Trophoblast cell (in vitro differentiated cells and primary cell): ENCODE results near the gene KMT2C.

ENCODE experiments used
- DNase-seq, 2 donors: peaks; one replicate each; pipeline ENCODE4 v3.0.0-alpha.2; 2016
- H2AFZ ChIP-seq: 2 replicates; pipeline ENCODE4 v1.6.1; 2013; ENCODE audit warnings: low read length, moderate library complexity, mild to moderate bottlenecking; ENCODE audit not compliant: insufficient read depth, poor library complexity
- H2AK5ac ChIP-seq: 2 replicates; pipeline ENCODE4 v1.6.1; 2013; ENCODE audit warnings: mild to moderate bottlenecking, low read length
- H2BK120ac ChIP-seq: 2 replicates; pipeline ENCODE4 v1.6.1; 2013; ENCODE audit warnings: low read length, mild to moderate bottlenecking, moderate library complexity; ENCODE audit not compliant: insufficient read depth, poor library complexity
- H2BK12ac ChIP-seq: 2 replicates; pipeline ENCODE4 v1.6.1; 2013; ENCODE audit warnings: mild to moderate bottlenecking, low read length, moderate library complexity
- H2BK5ac ChIP-seq: 2 replicates; pipeline ENCODE4 v1.6.1; 2013; ENCODE audit warnings: low read length, low read depth, moderate library complexity, mild to moderate bottlenecking; ENCODE audit not compliant: poor library complexity
- H3K14ac ChIP-seq: 2 replicates; pipeline ENCODE4 v1.6.1; 2013; ENCODE audit warnings: mild to moderate bottlenecking, low read length
- H3K18ac ChIP-seq: 2 replicates; pipeline ENCODE4 v1.6.1; 2013; ENCODE audit warnings: mild to moderate bottlenecking, low read length
- H3K23ac ChIP-seq: 2 replicates; pipeline ENCODE4 v1.6.1; 2013; ENCODE audit warnings: low read length
- H3K27ac ChIP-seq: 2 replicates; pipeline ENCODE4 v1.5.1; 2013; ENCODE audit warnings: low read depth, mild to moderate bottlenecking, inconsistent platforms, low read length, moderate library complexity
- H3K27me3 ChIP-seq: 2 replicates; pipeline ENCODE4 v1.6.1; 2013; ENCODE audit warnings: inconsistent platforms, mild to moderate bottlenecking, low read length, moderate library complexity; ENCODE audit not compliant: insufficient read depth
- H3K36me3 ChIP-seq, 2 experiments: 1 replicate in 1 of 2; 2 replicates in 1 of 2; pipeline ENCODE4 v1.6.1; 2013; ENCODE audit warnings: low read length in 2 of 2, mild to moderate bottlenecking in 2 of 2, moderate library complexity in 1 of 2; ENCODE audit not compliant: insufficient read depth in 2 of 2, control insufficient read depth in 1 of 2
- H3K4ac ChIP-seq: 2 replicates; pipeline ENCODE4 v1.6.1; 2013; ENCODE audit warnings: low read depth, mild to moderate bottlenecking, low read length, moderate library complexity
- H3K4me1 ChIP-seq, 2 experiments: 1 replicate in 1 of 2; 2 replicates in 1 of 2; pipeline ENCODE4 v1.6.1; 2013; ENCODE audit warnings: low read length in 2 of 2, mild to moderate bottlenecking in 2 of 2, moderate library complexity in 1 of 2; ENCODE audit not compliant: insufficient read depth in 2 of 2, control insufficient read depth in 1 of 2
- H3K4me2 ChIP-seq: 2 replicates; pipeline ENCODE4 v1.6.1; 2013; ENCODE audit warnings: inconsistent platforms, mild to moderate bottlenecking, low read length, moderate library complexity
- H3K4me3 ChIP-seq: 2 replicates; pipeline ENCODE4 v1.5.1; 2013; ENCODE audit warnings: mild to moderate bottlenecking, low read depth, low read length, inconsistent platforms
- H3K79me1 ChIP-seq: one replicate; pipeline ENCODE4 v1.6.1; 2013; ENCODE audit warnings: low read length
- H3K79me2 ChIP-seq: 2 replicates; pipeline ENCODE4 v1.6.1; 2013; ENCODE audit warnings: low read length, mild to moderate bottlenecking; ENCODE audit not compliant: control insufficient read depth, insufficient read depth, poor library complexity
- H3K9ac ChIP-seq: 2 replicates; pipeline ENCODE4 v1.6.1; 2013; ENCODE audit warnings: mild to moderate bottlenecking, low read length
- H3K9me3 ChIP-seq: 2 replicates; pipeline ENCODE4 v1.6.1; 2013; ENCODE audit warnings: low read depth, mild to moderate bottlenecking, control low read depth, inconsistent platforms, low read length; ENCODE audit not compliant: insufficient read depth
- H4K12ac ChIP-seq: 2 replicates; pipeline ENCODE4 v1.6.1; 2013; ENCODE audit warnings: low read depth, mild to moderate bottlenecking, low read length, moderate library complexity
- H4K8ac ChIP-seq: 2 replicates; pipeline ENCODE4 v1.6.1; 2013; ENCODE audit warnings: low read depth, mild to moderate bottlenecking, low read length, moderate library complexity
- H4K91ac ChIP-seq: one replicate; pipeline ENCODE4 v1.6.1; 2013; ENCODE audit warnings: low read depth, mild to moderate bottlenecking, low read length, moderate library complexity
- WGBS: extraction: QIAGEN DNeasy Blood & Tissue Kit; methylation state at CpG from one replicate; pipeline ENCODE4 v1.1.7; 2013; ENCODE audit warnings: missing lambda C conversion rate; ENCODE audit not compliant: insufficient read length, insufficient coverage; ENCODE audit errors: extremely low coverage; 5-methylcytosine and 5-hydroxymethylcytosine counted together

Gene KMT2C

DNA sequence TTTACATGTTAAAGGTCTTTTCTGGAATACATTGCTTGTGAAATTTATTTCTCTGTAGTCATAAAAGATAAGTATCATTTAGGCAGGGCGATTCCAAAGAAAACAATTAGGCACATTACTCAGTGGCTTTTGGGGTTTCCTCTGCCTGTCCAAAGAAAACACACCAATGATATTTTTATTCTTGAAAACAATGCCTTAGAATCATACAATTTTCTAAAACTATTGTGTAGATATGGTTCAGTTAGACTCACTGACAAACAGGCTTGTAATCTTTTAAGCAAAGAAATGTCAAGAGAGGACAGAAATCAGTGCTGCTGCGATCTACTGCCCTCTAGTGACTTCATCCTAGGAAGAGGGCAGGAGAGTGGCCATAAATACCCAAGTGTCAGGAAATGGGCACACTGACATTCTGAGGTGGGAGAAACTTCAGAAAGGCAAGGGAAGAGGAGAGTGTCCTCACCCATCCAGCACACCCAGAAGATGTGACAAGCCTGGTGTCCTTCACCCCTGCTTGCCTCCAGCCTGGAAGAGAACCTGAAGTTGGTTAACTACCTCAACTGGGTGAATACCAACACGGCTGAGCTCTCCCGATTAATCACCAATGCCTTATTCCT lies 289.8 kb downstream of the KMT2C start:
- H4K8ac ChIP-seq = no peak overlapping the region

DNA sequence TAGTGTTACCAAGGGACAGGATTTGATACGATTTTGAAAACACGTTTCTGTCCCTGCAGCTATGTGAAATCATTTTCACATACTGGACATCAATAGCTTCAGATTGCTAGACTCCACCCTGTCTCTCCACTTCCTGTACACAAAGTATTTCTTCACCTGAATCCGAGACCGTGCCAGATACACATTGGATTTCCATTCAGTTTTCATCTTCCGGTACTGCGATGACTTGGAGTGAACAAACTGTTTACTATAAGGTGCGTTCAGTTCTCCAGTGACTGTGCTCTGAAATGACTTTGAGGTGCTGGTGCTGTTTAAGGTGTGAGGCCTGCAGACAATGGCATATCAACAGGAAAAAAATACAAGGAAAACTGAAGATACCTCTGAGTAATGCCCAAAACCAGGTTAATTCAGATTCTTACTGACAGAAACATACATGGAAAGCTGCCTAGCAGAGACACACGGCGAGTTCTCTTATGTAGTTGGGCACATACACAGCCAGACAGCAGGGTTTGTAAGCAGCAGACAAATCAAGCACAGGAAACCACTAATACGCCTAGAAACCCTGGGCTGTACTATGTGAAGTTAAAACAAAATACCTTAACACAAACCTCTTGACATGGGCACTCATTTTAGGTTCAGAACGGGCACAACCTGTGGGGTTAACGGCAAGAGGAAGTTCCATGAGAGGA lies 291.1 kb downstream of the KMT2C start:
- Histone ChIP-seq H3K27ac (no peak overlapping the region), H3K79me1 (no peaks in the 10 kb centered on the region), H2AK5ac (no peak overlapping the region), H3K4me3 (no peak overlapping the region), H3K79me2 (no peaks in the 10 kb centered on the region), H2BK12ac (no peak overlapping the region), H4K8ac (no peak overlapping the region), H3K27me3 (no peaks in the 10 kb centered on the region), H2BK120ac (no peak overlapping the region), H3K14ac (no peak overlapping the region), H3K23ac (no peak overlapping the region), H2AFZ (no peak overlapping the region), H2BK5ac (no peak overlapping the region), H3K4me1 (peaks cover 7 to 11% of the 10 kb centered on the region in 2 experiments), H4K91ac (no peak overlapping the region), H3K9me3 (peaks cover 2% of the 10 kb centered on the region), H4K12ac (no peak overlapping the region), H3K18ac (no peak overlapping the region), H3K36me3 (peaks cover 25 to 40% of the 10 kb centered on the region in 2 experiments), H3K9ac (no peak overlapping the region), H3K4ac (no peak overlapping the region), H3K4me2 (no peak overlapping the region)
- DNase-seq = no peak
- WGBS = no CpG with 5 or more reads among the region's 12 CpGs

More for the DNA sequence above, 289.8 kb downstream of the KMT2C start:
- H4K12ac ChIP-seq = no peak overlapping the region
- DNase-seq = peak in 1 of 2 donors; percentile 44
- H3K18ac ChIP-seq = no peak overlapping the region
- no peaks in the 10 kb centered on the region for H3K79me1 ChIP-seq
- no peak overlapping the region for H4K91ac ChIP-seq
- peaks cover 28 to 41% of the 10 kb centered on the region in 2 experiments for H3K36me3 ChIP-seq
- no peak overlapping the region for H3K4ac ChIP-seq
- no peak overlapping the region for H3K14ac ChIP-seq
- WGBS = no CpG with 5 or more reads among the region's 4 CpGs
- peaks cover 7 to 11% of the 10 kb centered on the region in 2 experiments for H3K4me1 ChIP-seq
- H3K27me3 ChIP-seq = no peaks in the 10 kb centered on the region
- H3K27ac ChIP-seq = no peak overlapping the region
- no peak overlapping the region for H3K4me3 ChIP-seq
- no peak overlapping the region for H3K9ac ChIP-seq
- no peak overlapping the region for H2AK5ac ChIP-seq
- H3K9me3 ChIP-seq = no peaks in the 10 kb centered on the region
- H2BK12ac ChIP-seq = no peak overlapping the region
- H2BK120ac ChIP-seq = no peak overlapping the region
- no peak overlapping the region for H3K23ac ChIP-seq
- H2AFZ ChIP-seq = no peak overlapping the region
- no peak overlapping the region for H2BK5ac ChIP-seq
- H3K4me2 ChIP-seq = no peak overlapping the region
- H3K79me2 ChIP-seq = no peaks in the 10 kb centered on the region

DNA sequence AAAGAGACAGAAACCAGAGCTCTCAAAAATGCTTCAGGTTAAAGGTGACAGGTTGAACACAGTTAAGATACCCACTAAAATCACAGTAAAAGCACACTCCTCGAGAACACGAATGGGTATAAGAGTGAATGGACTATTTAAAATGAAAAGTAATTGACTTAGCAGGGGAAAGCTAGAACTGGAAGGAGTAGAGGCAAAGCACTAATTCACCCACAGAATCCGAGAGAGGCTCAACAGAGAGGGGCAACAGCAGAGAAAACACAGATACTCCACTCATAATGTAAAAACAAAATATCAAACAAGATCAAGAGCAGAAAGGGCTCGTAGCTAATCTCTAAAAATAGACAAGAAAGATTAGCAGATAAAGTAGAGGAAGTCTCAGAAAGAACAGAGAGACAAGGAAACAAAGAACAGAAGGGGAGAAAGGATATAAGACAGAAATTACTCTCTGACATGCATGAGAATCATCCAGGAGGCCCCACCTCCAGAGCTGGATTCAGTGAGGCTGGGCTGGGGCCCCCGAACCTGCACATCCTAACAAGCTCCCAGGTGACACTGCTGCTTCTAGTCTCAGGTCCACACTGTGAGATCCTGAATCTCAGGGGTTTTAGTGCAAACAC lies 292.7 kb downstream of the KMT2C start:
- peaks cover 24 to 42% of the 10 kb centered on the region in 2 experiments for H3K36me3 ChIP-seq
- H2AFZ ChIP-seq = no peak overlapping the region
- no peak overlapping the region for H2BK5ac ChIP-seq
- no peak overlapping the region for H3K4me3 ChIP-seq
- H4K8ac ChIP-seq = no peak overlapping the region
- no peak overlapping the region for H3K9ac ChIP-seq
- H3K4me2 ChIP-seq = peak overlapping the region; percentile 38
- peaks cover 4% of the 10 kb centered on the region for H3K9me3 ChIP-seq
- H3K18ac ChIP-seq = no peak overlapping the region
- H2BK12ac ChIP-seq = peak overlapping the region; percentile 1
- H4K12ac ChIP-seq = no peak overlapping the region
- no CpG with 5 or more reads among the region's 5 CpGs for WGBS
- DNase-seq = no peak
- no peaks in the 10 kb centered on the region for H3K27me3 ChIP-seq
- peaks cover 11% of the 10 kb centered on the region in 2 experiments for H3K4me1 ChIP-seq
- H3K23ac ChIP-seq = no peak overlapping the region
- no peak overlapping the region for H4K91ac ChIP-seq
- H3K79me1 ChIP-seq = no peaks in the 10 kb centered on the region
- no peaks in the 10 kb centered on the region for H3K79me2 ChIP-seq
- H3K14ac ChIP-seq = peak overlapping the region; percentile 46
- peak overlapping the region; percentile 81 for H3K27ac ChIP-seq
- no peak overlapping the region for H3K4ac ChIP-seq
- no peak overlapping the region for H2BK120ac ChIP-seq
- H2AK5ac ChIP-seq = no peak overlapping the region

DNA sequence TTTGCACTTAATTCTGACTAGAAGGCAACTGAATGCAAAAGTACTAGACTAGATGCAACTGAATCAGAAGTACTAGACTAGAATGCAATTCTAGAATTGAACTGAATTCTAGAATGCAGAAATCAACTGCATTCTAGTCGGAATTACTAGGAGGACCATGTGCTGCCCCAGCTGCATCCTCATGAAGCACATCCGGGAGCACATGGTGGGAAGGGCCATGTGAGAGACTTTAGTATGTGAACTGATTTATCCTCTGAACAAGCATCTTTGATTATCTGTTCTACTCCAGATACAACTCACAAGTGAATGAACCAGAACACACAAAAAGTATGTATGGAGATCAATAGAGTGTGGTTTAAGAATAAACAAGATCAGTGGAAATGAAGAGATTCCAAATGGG lies 295.2 kb downstream of the KMT2C start:
- no CpG with 5 or more reads among the region's 2 CpGs for WGBS
- Histone ChIP-seq H2AK5ac (no peak overlapping the region), H3K4ac (no peak overlapping the region), H3K4me2 (no peak overlapping the region), H4K91ac (no peak overlapping the region), H2BK5ac (no peak overlapping the region), H3K27me3 (no peaks in the 10 kb centered on the region), H3K27ac (no peak overlapping the region), H4K8ac (no peak overlapping the region), H3K9me3 (peaks cover 4% of the 10 kb centered on the region), H3K23ac (no peak overlapping the region), H2BK120ac (no peak overlapping the region), H3K4me1 (peaks cover 23 to 24% of the 10 kb centered on the region in 2 experiments), H3K79me1 (peaks cover 5% of the 10 kb centered on the region), H4K12ac (no peak overlapping the region), H3K18ac (no peak overlapping the region), H3K79me2 (no peaks in the 10 kb centered on the region), H3K9ac (no peak overlapping the region), H3K14ac (no peak overlapping the region), H2BK12ac (no peak overlapping the region), H3K4me3 (no peak overlapping the region), H2AFZ (no peak overlapping the region), H3K36me3 (peaks cover 18 to 37% of the 10 kb centered on the region in 2 experiments)
- no peak for DNase-seq
